Measurements from ENCODE around the gene CNOT4. TPM values are rescaled to one million over a fixed set of nuclear protein-coding genes. Genes with fewer than 3 reads are reported as not detected.

CNOT4 gene
- total RNA-seq, 1 experiment from 2014 or later, result 14.6 TPM

- Mint-ChIP-seq H3K27ac (no peak overlapping the region), H3K27me3 (ENCODE audit: low read depth) (no peaks in the 10 kb centered on the region), H3K36me3 (no peaks in the 10 kb centered on the region), H3K9me3 (no peaks in the 10 kb centered on the region), H3K4me3 (no peak overlapping the region), H3K4me1 (peaks cover 3% of the 10 kb centered on the region; the same call in 1 of the 2 replicates)
- DNase-seq (ENCODE audit: low spot score) (no peak), ATAC-seq (no peak)
- CTCF ChIA-PET, result interaction anchor here (0.9 to 1.1 kb wide), 5 partner anchors 10 to 110 kb away, joined by 3 to 7 read pairs (median 3); no protein-coding TSS in a partner anchor
- no peak for TF ChIP-seq TCF7 (CRISPR knock-in tag; IDR thresholded peaks at IDR 0.05; ENCODE audit: low read depth)
- no peak for TF ChIP-seq MXD4 (CRISPR knock-in tag; IDR thresholded peaks at IDR 0.05; ENCODE audit: borderline replicate concordance)
- no peak for TF ChIP-seq SMAD4 (CRISPR knock-in tag; IDR thresholded peaks at IDR 0.05)
- POLR2A ChIA-PET, result no interaction called here
These were observed 95.7 kb downstream of the CNOT4 start for GRCh38 chr7:135414208-135414607.

- Mint-ChIP-seq H3K36me3 (no peaks in the 10 kb centered on the region), H3K27ac (no peak overlapping the region), H3K4me3 (no peak overlapping the region), H3K9me3 (no peaks in the 10 kb centered on the region), H3K27me3 (ENCODE audit: low read depth) (no peaks in the 10 kb centered on the region), H3K4me1 (peaks cover 3% of the 10 kb centered on the region; the same call in 1 of the 2 replicates)
- TF ChIP-seq ZNF317 (CRISPR knock-in tag; IDR thresholded peaks at IDR 0.05; ENCODE audit: borderline replicate concordance, low read depth), result no peak
- no peak for TF ChIP-seq MYBL2 (CRISPR knock-in tag; IDR thresholded peaks at IDR 0.05)
- no peak for TF ChIP-seq PRRX2 (CRISPR knock-in tag; IDR thresholded peaks at IDR 0.05)
- no peak for TF ChIP-seq ZNF232 (CRISPR knock-in tag; IDR thresholded peaks at IDR 0.05)
- no peak for TF ChIP-seq ZNF532 (CRISPR knock-in tag; IDR thresholded peaks at IDR 0.05; ENCODE audit: borderline replicate concordance)
- no peak for TF ChIP-seq NFE2L1 (CRISPR knock-in tag; IDR thresholded peaks at IDR 0.05)
- TF ChIP-seq USF2 (CRISPR knock-in tag; IDR thresholded peaks at IDR 0.05), result no peak
- TF ChIP-seq, protein P1, sequence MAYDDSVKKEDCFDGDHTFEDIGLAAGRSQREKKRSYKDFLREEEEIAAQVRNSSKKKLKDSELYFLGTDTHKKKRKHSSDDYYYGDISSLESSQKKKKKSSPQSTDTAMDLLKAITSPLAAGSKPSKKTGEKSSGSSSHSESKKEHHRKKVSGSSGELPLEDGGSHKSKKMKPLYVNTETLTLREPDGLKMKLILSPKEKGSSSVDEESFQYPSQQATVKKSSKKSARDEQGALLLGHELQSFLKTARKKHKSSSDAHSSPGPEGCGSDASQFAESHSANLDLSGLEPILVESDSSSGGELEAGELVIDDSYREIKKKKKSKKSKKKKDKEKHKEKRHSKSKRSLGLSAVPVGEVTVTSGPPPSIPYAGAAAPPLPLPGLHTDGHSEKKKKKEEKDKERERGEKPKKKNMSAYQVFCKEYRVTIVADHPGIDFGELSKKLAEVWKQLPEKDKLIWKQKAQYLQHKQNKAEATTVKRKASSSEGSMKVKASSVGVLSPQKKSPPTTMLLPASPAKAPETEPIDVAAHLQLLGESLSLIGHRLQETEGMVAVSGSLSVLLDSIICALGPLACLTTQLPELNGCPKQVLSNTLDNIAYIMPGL (CRISPR knock-in tag; IDR thresholded peaks at IDR 0.05), result no peak
- no peak for TF ChIP-seq KAT7 (CRISPR knock-in tag; IDR thresholded peaks at IDR 0.05; ENCODE audit: borderline replicate concordance)
- no peak for TF ChIP-seq FOXJ3 (CRISPR knock-in tag; IDR thresholded peaks at IDR 0.05; ENCODE audit: borderline replicate concordance)
- no peak for TF ChIP-seq ZNF671 (CRISPR knock-in tag; IDR thresholded peaks at IDR 0.05)
- TF ChIP-seq ZNF396 (CRISPR knock-in tag; IDR thresholded peaks at IDR 0.05; ENCODE audit: borderline replicate concordance), result no peak
- TF ChIP-seq NR2C2 (CRISPR knock-in tag; IDR thresholded peaks at IDR 0.05), result no peak
- TF ChIP-seq, protein P2, sequence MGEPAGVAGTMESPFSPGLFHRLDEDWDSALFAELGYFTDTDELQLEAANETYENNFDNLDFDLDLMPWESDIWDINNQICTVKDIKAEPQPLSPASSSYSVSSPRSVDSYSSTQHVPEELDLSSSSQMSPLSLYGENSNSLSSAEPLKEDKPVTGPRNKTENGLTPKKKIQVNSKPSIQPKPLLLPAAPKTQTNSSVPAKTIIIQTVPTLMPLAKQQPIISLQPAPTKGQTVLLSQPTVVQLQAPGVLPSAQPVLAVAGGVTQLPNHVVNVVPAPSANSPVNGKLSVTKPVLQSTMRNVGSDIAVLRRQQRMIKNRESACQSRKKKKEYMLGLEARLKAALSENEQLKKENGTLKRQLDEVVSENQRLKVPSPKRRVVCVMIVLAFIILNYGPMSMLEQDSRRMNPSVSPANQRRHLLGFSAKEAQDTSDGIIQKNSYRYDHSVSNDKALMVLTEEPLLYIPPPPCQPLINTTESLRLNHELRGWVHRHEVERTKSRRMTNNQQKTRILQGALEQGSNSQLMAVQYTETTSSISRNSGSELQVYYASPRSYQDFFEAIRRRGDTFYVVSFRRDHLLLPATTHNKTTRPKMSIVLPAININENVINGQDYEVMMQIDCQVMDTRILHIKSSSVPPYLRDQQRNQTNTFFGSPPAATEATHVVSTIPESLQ (CRISPR knock-in tag; IDR thresholded peaks at IDR 0.05), result no peak
- no peak for TF ChIP-seq GTF2I (CRISPR knock-in tag; conservative IDR thresholded peaks at IDR 0.05)
- no peak for TF ChIP-seq ATF1 (CRISPR knock-in tag; IDR thresholded peaks at IDR 0.05)
- no peak for TF ChIP-seq RORB (CRISPR knock-in tag; IDR thresholded peaks at IDR 0.05)
- ATAC-seq, result no peak
- DNase-seq (ENCODE audit: low spot score), result no peak
- CTCF ChIA-PET, result interaction anchor here (0.6 to 1.6 kb wide), 2 partner anchors 137 to 247 kb away, joined by 4 to 5 read pairs; no protein-coding TSS in a partner anchor
- POLR2A ChIA-PET, result no interaction called here
These were observed 98.8 kb downstream of the CNOT4 start for GRCh38 chr7:135411098-135411497.

Data from WTC11 (cell line).